CD14-positive monocyte (primary cell): ENCODE data around the gene ZFP36L1. TPM values are rescaled to one million over a fixed set of nuclear protein-coding genes. Genes with fewer than 3 reads are reported as not detected.

Experiments used
- DNase-seq, 3 donors: peaks; one replicate each; pipeline ENCODE4 v3.0.0-alpha.2; 2011 to 2022
- H2AFZ ChIP-seq: 2 replicates; pipeline ENCODE4 v1.6.0; 2012; ENCODE audit warnings: mild to moderate bottlenecking, low read depth, low read length, inconsistent platforms; ENCODE audit not compliant: insufficient read depth, poor library complexity, severe bottlenecking
- H3K27ac ChIP-seq, 2 donors: 1 replicate in 1 of 2; 2 replicates in 1 of 2; pipeline ENCODE4 v1.5.1; 2012 to 2013; ENCODE audit warnings: low read length in 2 of 2, control low read depth in 1 of 2, inconsistent platforms in 1 of 2, low read depth in 1 of 2, mild to moderate bottlenecking in 1 of 2
- H3K27me3 ChIP-seq, 2 donors: one replicate each; pipeline versions ENCODE4 v1.6.0 to v1.6.1; 2011 to 2013; ENCODE audit warnings: low read length in 2 of 2; ENCODE audit not compliant: control insufficient read depth in 2 of 2, insufficient read depth in 2 of 2
- H3K36me3 ChIP-seq, 2 donors: replicated peaks in 1 of 2; 1 replicate in 1 of 2; 2 replicates in 1 of 2; pipeline versions ENCODE4 v1.5.1 to v1.6.1; 2012 to 2013; ENCODE audit warnings: low read length in 2 of 2, control low read depth in 1 of 2, inconsistent platforms in 1 of 2, mild to moderate bottlenecking in 1 of 2; ENCODE audit not compliant: insufficient read depth in 2 of 2, control insufficient read depth in 1 of 2
- H3K4me1 ChIP-seq, 2 donors: 1 replicate in 1 of 2; 2 replicates in 1 of 2; pipeline versions ENCODE4 v1.5.1 to v1.6.1; 2012 to 2013; ENCODE audit warnings: low read length in 2 of 2, control low read depth in 1 of 2, inconsistent platforms in 1 of 2, mild to moderate bottlenecking in 1 of 2, moderate library complexity in 1 of 2; ENCODE audit not compliant: insufficient read depth in 2 of 2, control insufficient read depth in 1 of 2
- H3K4me2 ChIP-seq: replicated peaks from 2 replicates; pipeline ENCODE3; 2012; ENCODE audit warnings: low read length, moderate library complexity, mild to moderate bottlenecking; ENCODE audit not compliant: poor library complexity, severe bottlenecking; ENCODE audit errors: extremely low read depth
- H3K4me3 ChIP-seq, 3 experiments: fragments of 200-600 bp in 1 of 3; sonication (generic) in 1 of 3; replicated peaks in 1 of 3; 1 replicate in 2 of 3; 2 replicates in 1 of 3; pipeline ENCODE4 v1.5.1; 2011 to 2013; ENCODE audit warnings: low read length in 3 of 3, mild to moderate bottlenecking in 3 of 3, control low read depth in 2 of 3, low read depth in 2 of 3, inconsistent platforms in 1 of 3, moderate library complexity in 1 of 3
- H3K79me2 ChIP-seq: 2 replicates; pipeline ENCODE4 v1.6.0; 2012; ENCODE audit warnings: mild to moderate bottlenecking, control low read depth, inconsistent platforms, low read length, moderate library complexity; ENCODE audit not compliant: insufficient read depth
- H3K9ac ChIP-seq: 2 replicates; pipeline ENCODE4 v1.6.0; 2017; ENCODE audit warnings: low read length, mild to moderate bottlenecking; ENCODE audit not compliant: insufficient read depth, poor library complexity, severe bottlenecking
- H3K9me3 ChIP-seq, 2 donors: replicated peaks in 1 of 2; 1 replicate in 1 of 2; 2 replicates in 1 of 2; pipeline versions ENCODE4 v1.5.1 to v1.6.1; 2012 to 2013; ENCODE audit warnings: low read length in 2 of 2, control low read depth in 1 of 2; ENCODE audit not compliant: control insufficient read depth in 1 of 2, insufficient read depth in 1 of 2
- H4K20me1 ChIP-seq: 2 replicates; pipeline ENCODE4 v1.6.0; 2012; ENCODE audit warnings: mild to moderate bottlenecking, low read length, control low read depth, moderate library complexity; ENCODE audit not compliant: insufficient read depth
- H3K27ac Mint-ChIP-seq, 7 donors: one replicate each; pipeline ENCODE4 v1.8.0; 2020; ENCODE audit warnings: mild to moderate bottlenecking in 7 of 7, mixed read lengths in 7 of 7, moderate library complexity in 6 of 7, inconsistent platforms in 2 of 7
- H3K27me3 Mint-ChIP-seq, 3 donors: one replicate each; pipeline ENCODE4 v1.8.0; 2021 to 2022; ENCODE audit warnings: low read depth in 3 of 3, mild to moderate bottlenecking in 3 of 3, mixed read lengths in 3 of 3, moderate library complexity in 3 of 3, inconsistent platforms in 1 of 3
- H3K36me3 Mint-ChIP-seq, 2 donors: one replicate each; pipeline ENCODE4 v1.8.0; 2020; ENCODE audit warnings: mixed read lengths in 2 of 2, inconsistent platforms in 1 of 2, mild to moderate bottlenecking in 1 of 2
- H3K4me1 Mint-ChIP-seq: one replicate; pipeline ENCODE4 v1.8.0; 2020; ENCODE audit warnings: mild to moderate bottlenecking, mixed read lengths
- H3K4me3 Mint-ChIP-seq, 2 donors: one replicate each; pipeline ENCODE4 v1.8.0; 2020; ENCODE audit warnings: mild to moderate bottlenecking in 2 of 2, mixed read lengths in 2 of 2, moderate library complexity in 1 of 2
- H3K9me3 Mint-ChIP-seq, 7 donors: one replicate each; pipeline ENCODE4 v1.8.0; 2020 to 2022; ENCODE audit warnings: mixed read lengths in 7 of 7, mild to moderate bottlenecking in 6 of 7, moderate library complexity in 6 of 7, inconsistent platforms in 2 of 7
- CTCF ChIP-seq: fragments of 200-600 bp; IDR thresholded peaks from one replicate; pipeline ENCODE4 v1.8.0; 2022; ENCODE audit warnings: antibody characterized with exemption, mild to moderate bottlenecking
- WGBS: methylation state at CpG from one replicate; pipeline ENCODE4 v1.1.5; 2013; ENCODE audit warnings: missing lambda C conversion rate; ENCODE audit not compliant: insufficient coverage; 5-methylcytosine and 5-hydroxymethylcytosine counted together
- intact Hi-C, 2 donors: fragments of 100-400 bp; cut with micrococcal nuclease; formaldehyde crosslinking; loops; one replicate each; pipeline versions ENCODE4 v1.15.0 to v1.15.1; 2023
- polyA plus RNA-seq, 3 donors: library from polyadenylated mRNA; depleted of rRNA in 1 of 3; unstranded in 2 of 3; stranded (reverse) in 1 of 3; fragments of 300-500 nt in 2 of 3; fragments of >200 nt in 1 of 3; fragmentation: Illumina TruSeq in 2 of 3; gene quantifications; 1 replicate in 2 of 3; 2 replicates in 1 of 3; pipeline ENCODE4 v1.2.3, GENCODE V29; 2012 to 2021

ZFP36L1 gene
- polyA plus RNA-seq, 3 donors: 151 to 934 (median 185) TPM

- Histone ChIP-seq H3K36me3 (no peaks in the 10 kb centered on the region), H2AFZ (no peak overlapping the region), H3K9me3 (peaks cover 0 to 2% of the 10 kb centered on the region in 2 donors), H3K27ac (no peak overlapping the region), H3K9ac (no peak overlapping the region), H3K79me2 (no peaks in the 10 kb centered on the region), H3K4me3 (no peak overlapping the region), H3K4me1 (peaks cover 20 to 22% of the 10 kb centered on the region in 2 donors), H4K20me1 (no peaks in the 10 kb centered on the region), H3K4me2 (no peak overlapping the region), H3K27me3 (peaks cover 50 to 77% of the 10 kb centered on the region in 2 donors)
- Mint-ChIP-seq H3K4me3 (no peak overlapping the region), H3K27ac (no peak overlapping the region), H3K4me1 (peaks cover 28% of the 10 kb centered on the region), H3K9me3 (peaks cover 0 to 13% (median 0%) of the 10 kb centered on the region in 7 donors), H3K27me3 (peaks cover 66 to 87% (median 76%) of the 10 kb centered on the region in 3 donors), H3K36me3 (peaks cover 3 to 19% of the 10 kb centered on the region in 2 donors)
- intact Hi-C loops: no loop called here
- no peak for DNase-seq
- TF ChIP-seq CTCF: no peak
- WGBS: no CpG with 5 or more reads among the region's 4 CpGs
Measured at GRCh38 chr14:68753690-68754089, 39.2 kb downstream of the ZFP36L1 start.

GRCh38 chr14:68752271-68753006 lies 40.4 kb downstream of the ZFP36L1 start:
- H3K9ac ChIP-seq: no peak overlapping the region
- H3K4me1 Mint-ChIP-seq: peaks cover 16% of the 10 kb centered on the region
- no peaks in the 10 kb centered on the region for H4K20me1 ChIP-seq
- peaks cover 0 to 7% of the 10 kb centered on the region in 2 donors for H3K9me3 ChIP-seq
- H3K27me3 ChIP-seq: peaks cover 62 to 90% of the 10 kb centered on the region in 2 donors
- H3K4me1 ChIP-seq: peaks cover 7 to 9% of the 10 kb centered on the region in 2 donors
- H3K4me3 Mint-ChIP-seq: peak overlapping the region in 1 of 2 donors; percentile 75
- no peak for DNase-seq
- TF ChIP-seq CTCF: no peak
- H3K9me3 Mint-ChIP-seq: peaks cover 0 to 15% (median 2%) of the 10 kb centered on the region in 7 donors
- no peak overlapping the region for H3K4me2 ChIP-seq
- no peak overlapping the region for H3K4me3 ChIP-seq
- intact Hi-C loops: no loop called here
- peaks cover 3 to 14% of the 10 kb centered on the region in 2 donors for H3K36me3 Mint-ChIP-seq
- no peak overlapping the region for H3K27ac ChIP-seq
- 94% methylated on average over 2 of the region's 6 CpGs for WGBS
- H3K36me3 ChIP-seq: no peaks in the 10 kb centered on the region
- no peaks in the 10 kb centered on the region for H3K79me2 ChIP-seq
- no peak overlapping the region for H3K27ac Mint-ChIP-seq
- peaks cover 76 to 97% (median 89%) of the 10 kb centered on the region in 3 donors for H3K27me3 Mint-ChIP-seq
- no peak overlapping the region for H2AFZ ChIP-seq
